ENCODE results near the gene RFLNA.

The RFLNA gene

DNA sequence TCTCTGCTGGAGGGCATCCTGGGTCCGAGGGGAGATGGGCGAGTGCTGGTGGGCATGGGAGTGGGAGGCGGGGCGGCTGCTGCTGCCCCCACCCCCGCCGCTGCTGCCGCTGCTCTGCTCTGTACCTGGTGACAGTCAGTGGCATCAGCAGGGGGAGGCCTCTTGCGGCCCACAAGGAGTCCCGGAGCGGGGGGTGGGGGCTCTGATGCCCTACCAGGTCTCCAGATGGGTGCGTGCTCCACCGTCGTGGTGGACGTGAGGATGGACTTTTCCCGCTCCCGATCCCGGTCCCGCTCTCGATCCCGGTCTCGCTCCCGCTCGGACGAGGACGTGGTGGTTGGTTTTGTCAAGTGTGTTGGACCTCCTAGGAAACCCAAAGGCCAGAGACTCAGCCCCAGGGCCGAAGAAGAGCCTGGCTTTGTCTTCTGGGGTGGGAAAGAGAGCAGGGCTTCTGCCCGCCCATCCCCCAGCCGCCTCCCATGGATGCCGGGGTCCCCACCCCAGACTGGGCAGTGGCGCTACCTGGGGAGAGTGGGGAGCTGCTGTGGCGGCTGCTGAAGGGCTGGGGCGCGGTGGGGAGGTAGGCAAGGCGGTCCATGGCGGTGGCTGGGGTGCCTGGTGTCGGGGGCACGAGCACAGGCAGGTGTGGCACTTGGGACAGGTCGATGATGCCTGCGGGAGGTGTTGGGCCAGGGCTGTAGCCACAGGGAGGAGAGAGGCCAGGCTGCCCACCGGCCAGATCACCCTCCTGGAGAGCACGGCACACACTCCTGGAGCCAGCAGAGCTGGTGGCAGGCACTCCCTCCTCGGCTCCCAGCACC is 45.4 kb downstream of the RFLNA start:
- no peak for DNase-seq

DNA sequence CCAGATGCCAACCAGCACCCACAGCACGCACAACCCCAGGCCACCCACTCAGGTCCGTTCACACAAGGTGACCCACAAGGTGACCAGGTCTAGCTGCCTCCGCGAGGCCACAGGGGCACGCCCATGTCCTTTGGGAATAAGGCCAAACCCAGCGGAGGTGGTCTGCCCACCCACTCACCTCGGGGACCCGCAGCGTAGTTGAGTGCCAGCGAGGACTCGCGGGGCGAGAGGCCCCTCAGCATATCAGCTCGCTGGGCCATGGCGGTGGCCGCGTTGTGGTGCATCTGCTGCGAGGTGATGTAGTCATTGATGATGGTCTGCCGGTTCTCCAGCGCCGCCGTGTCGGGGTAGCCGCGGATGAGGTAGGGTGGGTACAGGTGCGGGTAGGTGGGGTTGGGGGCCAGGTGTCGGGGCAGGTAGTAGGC is 46.8 kb downstream of the RFLNA start:
- no peak for DNase-seq

DNA sequence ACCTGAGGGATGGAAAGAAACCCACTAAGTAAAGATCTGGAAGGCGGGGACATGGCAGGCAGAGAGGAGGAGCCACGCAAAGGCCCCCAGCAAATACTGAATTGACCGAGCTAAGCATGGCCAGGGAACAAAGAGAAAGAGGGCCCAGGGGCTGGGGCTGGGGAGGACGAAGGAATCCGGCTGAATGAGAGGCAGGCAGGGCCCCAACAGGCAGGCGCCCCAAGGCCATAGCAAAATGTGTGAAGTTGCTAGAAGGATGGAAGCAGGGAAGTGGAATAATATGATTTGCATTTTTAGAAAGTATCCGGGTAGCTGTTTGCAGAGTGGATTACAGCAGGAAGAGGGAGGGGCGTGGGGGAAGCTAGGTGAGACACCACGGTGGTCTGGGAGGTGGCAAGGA is 49.1 kb downstream of the RFLNA start:
- no peak for DNase-seq

DNA sequence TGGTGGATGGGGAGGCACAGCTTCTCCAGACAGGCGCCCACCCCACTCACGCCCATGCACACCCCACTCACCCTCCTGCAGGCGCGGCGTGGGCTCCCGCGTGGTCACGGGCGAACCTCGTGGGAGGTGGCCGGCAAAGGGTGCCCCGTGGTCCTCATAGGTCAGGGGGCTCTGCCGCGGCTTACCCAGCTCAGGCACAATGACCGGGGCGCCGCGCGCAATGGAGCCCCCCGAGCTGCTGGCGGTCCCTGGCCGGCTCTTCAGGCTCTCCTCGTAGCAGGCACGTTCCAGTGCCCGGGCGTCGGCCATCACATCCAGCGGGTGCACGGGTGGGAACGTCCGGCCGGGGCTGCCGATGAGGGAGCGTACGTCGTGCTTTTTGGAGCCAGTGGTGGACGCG is 49.6 kb downstream of the RFLNA start:
- DNase-seq = no peak

DNA sequence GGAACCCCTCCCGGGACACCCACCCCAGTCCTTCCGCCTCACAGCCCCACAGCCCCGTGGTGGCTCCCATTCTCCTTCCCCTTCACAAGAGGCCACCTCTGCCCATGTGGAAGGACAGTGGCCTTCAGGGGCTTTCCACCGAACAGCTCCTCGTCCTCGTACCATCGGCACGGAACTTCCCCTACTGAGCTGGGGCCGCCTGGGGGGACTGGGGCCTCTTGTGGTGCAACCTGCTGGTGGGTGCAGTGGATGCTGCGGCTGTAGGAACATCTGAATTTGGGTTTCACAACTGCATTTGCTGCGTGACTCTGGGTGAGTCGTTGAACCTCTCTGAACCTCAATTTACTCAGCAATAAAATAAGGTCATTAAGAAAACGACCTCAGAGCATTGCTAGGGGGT is 50.9 kb downstream of the RFLNA start:
- DNase-seq = no peak

DNA sequence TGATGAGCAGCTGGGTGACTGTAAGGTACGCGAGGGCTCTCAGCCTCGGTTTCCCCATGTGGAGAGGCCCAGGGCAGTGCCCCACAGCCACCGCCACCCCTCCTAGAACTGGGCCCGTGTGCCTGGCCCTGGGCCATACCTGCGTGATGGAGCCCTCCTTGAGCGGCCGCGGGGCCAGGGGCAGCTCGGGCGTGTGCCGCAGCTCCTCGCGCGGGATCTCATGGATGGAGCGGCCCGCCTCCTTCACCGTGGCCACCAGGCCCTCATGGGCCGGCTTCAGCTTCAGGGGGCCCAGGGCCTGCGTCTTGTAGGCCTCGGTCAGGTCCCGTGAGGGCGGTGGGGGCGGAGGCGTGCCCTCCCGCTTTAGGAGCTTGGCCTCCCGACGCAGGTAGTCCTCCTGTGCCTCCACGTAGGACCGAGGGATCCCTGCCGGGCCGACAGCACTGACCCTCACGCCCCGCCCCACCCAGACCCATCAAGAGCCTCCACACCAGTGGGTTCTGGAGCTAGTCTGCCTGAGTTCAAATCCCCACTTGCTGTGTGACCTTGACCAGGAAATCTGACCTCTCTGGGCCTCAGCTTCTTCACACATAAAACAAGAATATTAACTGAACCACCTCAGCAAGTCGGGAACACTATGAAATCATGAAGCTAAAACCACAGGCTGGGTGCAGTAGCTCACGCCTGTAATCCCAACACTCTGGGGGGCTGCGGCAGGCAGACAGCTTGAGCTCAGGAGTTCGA is 51.7 kb downstream of the RFLNA start:
- no peak for DNase-seq

DNA sequence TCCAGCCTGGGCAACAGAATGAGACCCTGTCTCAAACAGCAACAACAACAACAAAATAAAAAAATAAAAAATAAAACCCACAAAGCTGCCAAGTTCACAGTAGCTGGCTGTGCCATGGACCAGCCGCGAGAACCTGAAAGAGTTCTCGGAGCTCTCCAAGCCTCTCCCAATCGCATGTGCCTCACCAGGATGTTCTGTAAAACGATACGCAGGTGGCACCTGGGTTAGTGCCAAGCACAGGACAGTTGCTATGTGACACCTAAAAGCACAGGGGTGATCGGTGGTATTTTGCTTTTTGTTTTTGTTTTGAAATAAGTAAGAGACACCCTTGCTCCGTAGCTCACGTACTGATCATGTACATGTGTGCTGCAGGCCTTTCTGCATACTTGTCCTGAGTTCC is 52.4 kb downstream of the RFLNA start:
- no peak for DNase-seq

DNA sequence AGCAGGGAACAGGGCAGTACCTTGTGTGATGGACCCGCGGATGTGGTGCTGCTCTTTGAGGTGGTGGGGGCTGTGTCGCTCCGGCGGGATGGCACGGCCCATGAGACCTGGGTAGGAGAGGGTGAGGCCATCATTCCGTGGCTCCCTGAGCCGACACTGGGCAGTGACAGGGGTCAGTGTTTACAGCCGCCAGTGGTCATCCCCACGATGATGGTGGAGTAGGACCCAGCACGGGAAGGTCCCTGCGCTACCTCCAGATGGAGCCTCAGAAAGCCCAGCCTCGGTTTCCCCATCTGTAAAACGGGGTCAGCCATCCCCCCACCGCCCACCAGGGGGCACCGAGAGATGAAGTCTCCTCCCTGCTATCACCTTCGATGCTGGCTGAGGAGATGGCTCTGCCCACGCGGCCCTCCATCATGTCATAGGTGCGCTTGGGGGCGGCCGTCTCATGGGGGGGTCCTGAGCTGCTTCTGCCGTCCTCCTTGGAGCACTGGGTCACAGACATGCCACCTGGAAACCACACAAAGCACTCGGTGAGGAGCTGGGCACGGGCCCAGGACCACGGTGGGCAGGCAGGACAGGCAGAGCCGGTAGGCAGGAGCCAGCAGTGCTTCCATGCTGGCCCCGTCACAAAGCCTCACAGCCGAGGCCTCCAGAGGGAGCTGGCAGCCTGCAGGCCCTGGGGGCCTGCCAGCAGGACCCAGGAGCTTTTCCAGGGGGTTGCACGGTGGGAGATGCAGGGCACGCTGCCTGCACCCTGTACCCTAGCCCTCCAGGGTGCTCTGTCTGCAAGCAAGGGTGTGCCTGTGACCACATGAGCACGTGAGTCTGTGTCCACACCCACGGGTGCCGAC is 53.1 kb downstream of the RFLNA start:
- DNase-seq = no peak

DNA sequence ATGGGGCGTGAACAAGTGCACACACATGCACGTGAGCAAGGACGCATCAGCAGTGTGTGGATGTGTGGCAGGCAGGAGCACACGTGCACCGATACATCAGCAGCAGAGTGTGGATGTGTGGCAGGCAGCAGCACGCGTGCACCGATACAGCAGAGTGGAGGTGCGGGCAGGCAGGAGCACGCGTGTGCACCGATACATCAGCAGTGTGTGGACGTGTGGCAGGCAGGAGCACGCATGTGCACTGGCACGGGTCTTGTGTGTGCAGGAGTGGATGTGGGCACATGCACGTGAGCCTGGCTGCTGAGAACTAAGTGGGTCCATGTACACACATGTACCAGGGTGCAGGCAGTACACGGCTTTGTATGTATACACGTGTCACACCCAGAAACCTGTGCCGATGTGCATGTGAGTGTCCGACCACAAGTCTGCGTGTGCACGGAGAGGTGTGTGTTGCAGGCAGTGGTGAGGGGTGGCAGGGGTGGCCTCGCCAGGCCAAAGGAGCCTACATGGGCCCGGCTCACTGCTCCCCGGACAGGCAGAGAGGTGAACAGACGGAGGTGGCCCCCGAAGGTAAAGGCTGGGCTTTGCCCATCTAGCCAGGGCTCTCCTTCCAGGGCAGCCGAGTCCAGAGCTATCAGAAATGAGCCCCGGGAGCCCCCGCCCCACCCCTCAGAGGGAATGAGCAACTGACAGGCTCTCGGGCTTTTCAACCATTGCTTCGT is 53.9 kb downstream of the RFLNA start:
- DNase-seq = no peak

DNA sequence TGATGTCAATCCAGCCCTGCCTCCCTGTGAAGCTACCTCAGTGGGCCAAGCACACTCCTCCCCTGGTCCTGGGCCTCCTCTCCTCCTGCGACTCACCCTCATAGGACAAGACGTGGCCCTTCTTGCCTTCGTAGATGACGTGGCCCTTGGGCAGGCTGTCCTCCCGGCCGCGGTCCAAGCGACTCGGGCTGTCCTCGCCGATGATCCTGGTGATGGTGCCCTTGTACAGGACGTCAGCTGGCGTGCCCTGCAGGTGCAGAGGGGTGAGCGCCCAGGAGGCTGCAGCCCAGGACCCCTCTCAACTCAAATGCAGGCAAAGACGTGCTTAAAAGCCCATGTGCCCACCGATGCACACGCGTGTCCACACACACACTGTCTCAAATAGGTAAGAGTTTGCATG is 55.6 kb downstream of the RFLNA start:
- no peak for DNase-seq

DNA sequence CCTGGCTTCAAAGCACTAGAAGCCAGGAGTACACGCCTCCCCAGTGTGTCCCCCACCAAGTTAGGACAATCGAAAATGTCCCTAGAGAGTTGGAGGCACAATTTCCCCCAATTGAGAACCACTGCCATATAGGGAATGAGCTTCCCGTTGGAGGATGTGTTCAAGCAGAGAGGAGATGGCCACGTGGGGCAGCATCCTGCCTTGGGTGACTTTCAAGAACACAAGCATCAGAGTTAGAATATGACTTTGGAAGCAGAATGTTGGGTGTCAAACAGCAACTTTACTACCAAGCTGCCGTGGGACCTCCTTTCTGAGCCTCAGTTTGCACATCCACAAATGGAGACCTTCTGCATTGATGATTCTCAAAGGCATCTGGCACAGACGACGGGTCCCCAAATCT is 56.5 kb downstream of the RFLNA start:
- DNase-seq = no peak

DNA sequence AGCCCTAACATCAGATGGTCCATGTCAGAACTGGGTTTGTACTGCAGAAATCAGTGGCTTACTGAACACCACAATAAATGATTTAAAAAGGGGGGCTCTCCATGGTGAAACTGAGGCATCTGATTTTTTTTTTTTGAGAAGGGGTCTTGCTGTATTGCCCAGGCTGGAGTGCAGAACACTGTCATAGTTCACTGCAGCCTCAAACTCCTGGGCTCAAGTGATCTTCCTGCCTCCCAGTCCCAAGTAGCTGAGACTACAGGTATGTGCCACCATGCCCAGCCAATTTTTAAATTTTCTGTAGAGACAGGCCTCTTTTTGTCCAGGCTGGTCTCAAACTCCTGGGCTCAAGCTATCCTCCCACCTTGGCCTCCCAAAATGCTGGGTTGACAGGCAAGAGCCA is 57.4 kb downstream of the RFLNA start:
- no peak for DNase-seq

DNA sequence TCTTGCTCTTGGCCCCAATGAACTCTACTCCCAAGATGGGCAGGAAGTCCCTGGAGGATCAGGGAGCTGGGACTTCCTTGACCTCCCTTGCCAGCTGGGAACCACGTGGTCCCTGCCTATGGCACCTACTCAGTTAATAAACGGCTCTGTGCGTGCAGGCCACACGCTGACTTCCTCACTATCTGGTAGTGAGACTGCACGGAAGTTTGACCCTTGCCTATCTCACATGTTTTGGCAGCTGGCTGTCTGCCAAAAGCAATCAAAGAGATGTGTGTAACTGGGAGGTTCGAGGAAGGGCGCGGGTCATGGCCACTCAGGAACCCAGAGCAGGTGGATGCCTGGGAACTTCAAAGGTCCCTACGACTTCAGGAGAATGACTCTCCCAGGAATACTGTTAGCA is 57.9 kb downstream of the RFLNA start:
- DNase-seq = no peak

DNA sequence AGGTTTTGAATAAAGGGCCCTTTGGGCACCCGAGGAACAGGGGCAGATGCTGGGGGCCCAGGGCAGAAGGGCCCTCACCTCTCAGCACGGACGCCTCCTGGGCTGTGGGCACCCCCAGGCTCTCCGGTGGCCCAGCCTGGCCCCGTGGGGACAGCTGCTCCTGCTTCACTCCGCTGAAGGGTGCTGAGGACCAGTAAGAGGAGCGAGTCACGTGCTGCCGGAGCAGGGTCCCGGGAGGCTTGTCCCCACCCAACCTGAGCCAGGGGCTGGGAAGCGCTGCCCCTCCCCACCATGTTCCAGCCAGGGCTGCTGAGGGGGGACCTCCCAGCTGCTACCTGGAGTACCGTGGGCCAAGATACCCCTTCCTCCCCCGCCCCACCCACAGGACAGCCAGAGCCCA is 59.5 kb downstream of the RFLNA start:
- DNase-seq = no peak

DNA sequence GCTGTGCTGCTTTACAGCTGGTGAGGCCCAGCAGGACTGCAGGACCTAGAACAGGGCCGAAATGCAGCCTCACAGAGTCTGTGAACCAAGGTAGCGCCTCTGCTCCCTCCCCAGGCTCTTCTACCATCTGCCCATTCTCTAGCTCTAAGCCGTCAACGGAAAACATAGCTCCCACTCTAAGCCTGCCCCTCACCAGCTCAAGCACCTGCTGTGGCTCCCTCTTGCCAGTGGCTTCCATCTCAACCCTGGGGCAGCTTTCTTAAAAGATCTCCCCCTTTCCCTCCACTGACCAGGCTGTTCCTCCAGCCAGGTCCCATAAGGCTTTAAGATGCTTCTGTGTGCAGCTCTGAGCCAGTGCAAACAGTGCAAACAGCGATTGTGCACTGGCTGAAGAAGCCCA is 61.3 kb downstream of the RFLNA start:
- DNase-seq = no peak

DNA sequence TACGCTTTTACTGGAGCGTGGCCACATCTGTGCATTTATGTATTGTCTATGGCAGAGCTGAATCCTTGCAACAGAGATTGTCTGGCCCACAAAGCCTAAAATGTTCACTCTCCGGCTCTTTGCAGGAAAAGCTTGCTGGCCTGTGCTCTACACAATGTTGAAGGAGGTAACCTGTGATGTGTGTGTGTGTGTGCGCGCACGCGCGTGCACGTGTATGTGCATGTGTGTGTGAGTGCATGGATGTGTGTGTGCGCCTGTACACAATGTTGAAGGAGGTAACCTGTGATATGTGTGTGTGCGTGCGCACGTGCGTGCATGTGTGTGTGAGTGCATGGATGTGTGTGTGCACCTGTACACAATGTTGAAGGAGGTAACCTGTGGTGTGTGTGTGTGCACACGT is 62.7 kb downstream of the RFLNA start:
- no peak for DNase-seq

DNA sequence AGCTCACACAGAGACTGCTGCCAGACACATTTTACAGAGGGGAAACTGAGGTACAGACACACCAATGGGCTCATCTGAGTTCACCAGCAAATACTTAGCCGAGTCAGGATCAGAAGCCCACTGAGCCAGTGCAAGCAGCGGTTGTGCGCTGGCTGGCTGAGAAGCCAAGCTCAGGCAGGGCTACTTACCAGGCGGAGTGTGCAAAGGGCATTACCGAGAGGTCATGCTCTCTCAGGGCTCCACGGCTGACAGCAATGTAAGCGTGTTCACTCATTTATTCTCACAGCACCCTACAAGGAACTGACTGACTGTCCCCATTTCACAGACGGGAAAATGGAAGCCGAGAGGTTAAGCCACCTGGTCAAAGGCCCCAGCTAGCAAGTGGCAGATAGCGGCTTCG is 63.7 kb downstream of the RFLNA start:
- DNase-seq = no peak

DNA sequence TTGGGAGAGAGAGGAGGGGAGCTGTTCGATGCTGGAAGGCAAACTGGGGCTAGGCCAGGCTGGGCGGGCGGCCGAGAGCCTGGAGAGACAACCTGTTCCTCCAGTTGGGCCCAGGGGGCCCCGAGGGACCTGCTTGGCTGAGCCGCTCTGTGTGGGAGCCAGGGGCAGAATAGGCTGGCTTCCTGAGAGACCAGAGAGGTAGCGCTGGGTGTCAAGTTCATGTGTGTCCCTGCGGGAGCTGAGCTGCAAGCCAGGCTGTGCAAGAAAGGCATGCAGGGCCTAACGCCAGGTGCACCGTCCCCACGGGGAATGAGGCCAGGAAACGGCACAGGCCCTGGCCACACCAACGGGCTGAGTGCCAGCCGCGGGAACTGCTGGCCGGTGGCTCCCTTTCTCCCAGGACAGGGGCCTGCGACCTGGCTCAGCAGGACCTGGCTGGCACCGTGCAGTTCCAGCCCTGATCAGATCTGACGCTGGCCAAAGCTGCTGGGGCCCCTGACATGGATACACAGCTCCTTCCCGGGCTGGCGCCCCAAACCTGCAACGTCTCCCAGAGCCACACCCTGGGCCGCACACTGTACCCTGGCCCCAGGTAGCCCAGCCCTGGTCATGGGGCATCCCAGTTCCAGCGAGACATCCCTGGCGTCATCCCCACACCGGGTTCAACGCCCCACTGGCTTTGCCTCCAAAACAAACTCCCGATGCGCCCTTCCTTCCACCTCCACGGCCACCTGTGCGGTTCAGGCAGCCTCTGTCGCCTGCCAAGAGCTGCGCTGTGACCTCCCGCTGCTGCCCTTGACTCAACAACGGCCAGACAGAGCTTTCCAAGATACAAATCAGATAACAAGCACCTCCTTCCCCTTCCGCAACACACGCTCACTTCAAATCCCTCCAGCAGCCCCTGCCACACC is 65.0 kb downstream of the RFLNA start:
- DNase-seq = peak; percentile 25 to 35

DNA sequence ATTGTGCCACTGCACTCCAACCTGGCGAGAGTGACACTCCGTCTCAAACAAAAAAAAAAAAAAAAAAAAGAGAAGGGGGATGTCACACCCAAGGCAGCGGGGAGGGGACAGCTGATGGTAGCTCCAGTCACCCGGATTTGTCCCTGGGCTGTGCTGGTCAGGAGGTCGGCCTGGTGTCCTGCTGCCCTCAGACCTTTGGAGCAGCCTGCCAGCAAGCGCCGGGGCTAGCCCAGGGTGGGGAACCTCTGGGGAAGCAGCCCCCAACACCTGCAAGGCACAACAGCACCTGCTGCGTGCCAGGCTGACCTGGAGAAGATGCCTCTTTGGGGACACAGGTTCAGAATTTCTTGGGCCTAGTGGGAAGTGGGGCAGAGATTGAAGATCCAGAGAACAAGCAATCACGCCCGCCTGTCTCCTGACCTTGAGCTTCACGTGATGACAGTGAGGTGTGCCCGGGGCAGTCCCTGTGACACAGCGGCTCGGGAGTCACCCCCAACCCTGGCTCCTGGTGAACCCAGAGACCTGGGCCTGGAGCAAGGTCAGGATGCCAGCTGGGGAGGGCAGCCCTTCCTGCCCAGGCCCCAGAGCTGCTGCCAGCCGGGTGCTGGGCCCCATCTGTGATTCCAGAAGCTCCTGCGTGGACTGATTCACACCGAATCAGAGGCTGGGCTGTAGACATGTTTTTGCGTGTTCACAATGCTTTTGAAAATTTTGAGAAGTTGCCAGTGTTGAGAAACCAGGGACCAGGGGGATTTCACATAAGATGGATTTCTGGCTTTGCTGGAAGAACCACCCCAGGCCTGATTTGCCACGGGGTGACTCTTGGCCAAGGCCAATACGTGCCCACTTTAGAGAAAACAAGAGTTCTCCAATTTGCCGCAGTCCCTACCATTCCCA is 66.4 kb downstream of the RFLNA start:
- no peak for DNase-seq

DNA sequence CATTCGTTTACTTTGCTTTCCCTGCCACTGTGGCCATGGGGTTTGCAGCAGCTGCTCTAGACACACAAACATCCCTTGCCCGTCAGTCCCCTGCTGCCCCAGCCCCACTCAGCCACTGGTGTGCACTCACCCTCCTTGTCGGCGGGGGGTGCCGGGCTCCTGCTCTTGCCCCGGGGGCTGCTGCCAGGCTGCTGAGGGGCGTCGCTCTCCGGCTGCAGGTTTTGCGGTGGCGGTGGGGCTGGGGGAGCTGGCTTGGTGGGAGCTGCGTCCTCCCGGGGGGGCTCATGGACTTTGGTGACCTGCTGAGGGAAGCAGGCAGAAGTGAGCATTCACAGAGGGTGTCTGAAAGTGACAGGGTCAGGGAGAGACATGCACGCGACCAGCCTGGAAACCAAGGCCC is 67.1 kb downstream of the RFLNA start:
- DNase-seq = no peak
